GM19351 (cell line): ENCODE results near the gene METTL2A.
A peak's percentile ranks its signal among the peaks of the same experiment; 100 is the strongest.
"Not testable (repeated sequence)": the region's sequence is repeated elsewhere in the genome, so short reads cannot be mapped to it uniquely, and the experiment has no call there.

Experiments used
- ATAC-seq: cut with Tn5 transposase; IDR thresholded peaks from one replicate; pipeline ENCODE4 v1.9.1; 2021; ENCODE audit warnings: mild to moderate bottlenecking, moderate library complexity; ENCODE audit not compliant: unreplicated experiment

Gene METTL2A, protein sequence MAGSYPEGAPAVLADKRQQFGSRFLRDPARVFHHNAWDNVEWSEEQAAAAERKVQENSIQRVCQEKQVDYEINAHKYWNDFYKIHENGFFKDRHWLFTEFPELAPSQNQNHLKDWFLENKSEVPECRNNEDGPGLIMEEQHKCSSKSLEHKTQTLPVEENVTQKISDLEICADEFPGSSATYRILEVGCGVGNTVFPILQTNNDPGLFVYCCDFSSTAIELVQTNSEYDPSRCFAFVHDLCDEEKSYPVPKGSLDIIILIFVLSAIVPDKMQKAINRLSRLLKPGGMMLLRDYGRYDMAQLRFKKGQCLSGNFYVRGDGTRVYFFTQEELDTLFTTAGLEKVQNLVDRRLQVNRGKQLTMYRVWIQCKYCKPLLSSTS

DNA sequence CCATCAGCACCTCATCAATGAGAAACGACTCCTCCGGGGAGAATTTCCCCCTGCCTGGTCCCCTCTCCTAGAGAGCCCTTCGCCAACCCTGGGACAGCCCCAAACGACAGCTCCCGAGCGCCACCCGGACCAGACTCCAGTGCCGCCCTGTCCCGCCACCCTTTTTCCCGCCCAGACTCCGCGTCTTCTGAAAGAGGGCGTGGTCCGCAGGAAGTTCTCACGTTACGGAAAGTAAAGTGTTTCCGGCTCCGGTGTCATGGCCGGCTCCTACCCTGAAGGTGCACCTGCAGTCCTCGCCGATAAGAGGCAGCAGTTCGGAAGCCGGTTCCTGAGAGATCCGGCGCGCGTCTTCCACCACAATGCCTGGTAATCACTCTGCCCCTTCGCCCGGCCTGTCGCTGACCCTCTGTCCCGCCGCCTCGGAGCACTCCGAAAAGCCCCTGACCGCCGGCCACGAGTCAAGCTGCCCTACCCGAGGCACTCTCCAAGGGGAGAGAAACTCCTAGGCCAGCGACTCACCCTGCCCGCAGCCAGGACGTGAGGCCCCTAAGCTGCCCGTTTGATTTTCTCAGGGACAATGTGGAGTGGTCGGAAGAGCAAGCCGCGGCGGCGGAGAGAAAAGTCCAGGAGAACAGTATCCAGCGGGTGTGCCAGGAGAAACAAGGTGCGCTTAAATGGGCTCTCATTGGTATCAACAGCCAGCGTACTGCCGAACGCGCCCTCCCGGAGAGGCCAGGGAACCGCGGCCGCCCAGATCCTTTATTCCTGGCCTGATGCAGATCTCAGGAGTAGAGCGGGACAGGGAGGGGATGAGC is at the start of gene METTL2A:
Gene METTL2A (plus strand): TSS at position 251 of the 815 bp plus-strand sequence. CDS start 6 bp downstream, at position 257.
- peak; percentile 91 for ATAC-seq

DNA sequence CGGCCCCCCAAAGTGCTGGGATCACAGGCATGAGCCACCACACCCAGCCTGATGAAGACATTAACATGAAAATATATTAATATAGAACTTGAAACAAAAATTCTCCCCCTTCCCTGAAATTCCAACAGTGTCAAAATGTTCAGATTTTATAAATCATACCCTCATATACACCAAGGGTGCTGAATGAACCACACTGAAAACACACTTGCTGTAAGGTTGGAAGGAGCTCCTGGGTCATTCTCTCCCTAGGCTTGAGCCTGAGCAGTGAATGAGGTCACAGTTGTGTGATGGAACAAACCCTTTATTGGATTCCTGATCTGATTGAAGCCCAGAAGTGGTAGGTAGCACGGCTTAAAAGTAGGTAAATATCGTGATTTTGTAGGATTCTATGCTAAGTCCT is 43.4 kb upstream of the METTL2A start, which contains the start of gene EFCAB3:
Gene EFCAB3 (plus strand): TSS at position 301 of the 400 bp plus-strand sequence. CDS start 2,427 bp downstream, outside the sequence.
- ATAC-seq: no peak

DNA sequence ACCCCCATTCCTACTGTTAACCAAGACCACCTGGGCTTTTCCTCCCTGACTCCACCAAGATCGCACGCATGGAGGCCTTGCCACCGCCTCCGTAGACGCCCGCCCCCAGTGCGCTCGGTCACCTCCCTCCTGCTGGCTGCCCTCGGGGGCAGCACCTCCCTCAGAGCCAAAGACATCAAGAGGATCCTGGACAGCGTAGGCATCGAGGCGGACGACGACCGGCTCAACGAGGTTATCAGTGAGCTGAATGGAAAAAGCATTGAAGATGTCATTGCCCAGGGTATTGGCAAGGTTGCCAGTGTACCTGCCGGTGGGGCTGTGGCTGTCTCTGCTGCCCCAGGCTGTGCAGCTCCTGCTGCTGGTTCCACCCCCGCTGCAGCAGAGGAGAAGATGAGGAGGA is 42.1 kb upstream of the METTL2A start:
- ATAC-seq: no peak

- no peak for ATAC-seq
Measured at GRCh38 chr17:62388856-62389255, 34.8 kb upstream of the METTL2A start.

DNA sequence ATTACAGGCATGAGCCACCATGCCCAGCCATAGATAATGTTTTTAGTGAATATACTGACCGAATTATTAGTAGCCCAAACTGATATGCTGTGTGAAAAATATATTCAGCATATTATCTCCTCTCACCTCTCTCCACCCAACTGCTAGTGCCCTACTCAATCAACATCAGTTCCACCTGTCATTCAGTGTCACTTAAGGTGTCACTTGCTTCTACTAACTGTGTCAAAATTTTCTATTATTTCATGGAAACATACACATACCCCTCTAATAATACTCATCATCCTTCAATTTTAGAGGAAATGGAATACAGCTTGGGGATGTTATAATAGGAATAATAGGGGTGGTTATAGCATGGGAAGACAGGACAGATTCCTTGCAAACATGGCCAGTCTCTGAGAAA is 30.8 kb upstream of the METTL2A start:
- ATAC-seq: no peak

GRCh38 chr17:62398891-62399290 is 24.8 kb upstream of the METTL2A start:
- ATAC-seq: no peak

GRCh38 chr17:62405451-62405850 is 18.2 kb upstream of the METTL2A start:
- no peak for ATAC-seq

- not testable (repeated sequence) for ATAC-seq
Measured at GRCh38 chr17:62413090-62413489, 10.6 kb upstream of the METTL2A start.

DNA sequence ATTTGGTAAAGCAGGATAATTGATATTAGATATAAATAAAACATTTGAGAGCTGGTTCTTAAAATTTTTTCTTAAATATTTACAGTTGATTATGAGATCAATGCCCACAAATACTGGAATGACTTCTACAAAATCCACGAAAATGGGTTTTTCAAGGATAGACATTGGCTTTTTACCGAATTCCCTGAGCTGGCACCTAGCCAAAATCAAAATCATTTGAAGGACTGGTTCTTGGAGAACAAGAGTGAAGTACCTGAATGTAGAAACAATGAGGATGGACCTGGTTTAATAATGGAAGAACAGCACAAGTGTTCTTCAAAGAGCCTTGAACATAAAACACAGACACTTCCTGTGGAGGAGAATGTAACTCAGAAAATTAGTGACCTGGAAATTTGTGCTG is 2.5 kb downstream of the METTL2A start:
- ATAC-seq: not testable (repeated sequence)

DNA sequence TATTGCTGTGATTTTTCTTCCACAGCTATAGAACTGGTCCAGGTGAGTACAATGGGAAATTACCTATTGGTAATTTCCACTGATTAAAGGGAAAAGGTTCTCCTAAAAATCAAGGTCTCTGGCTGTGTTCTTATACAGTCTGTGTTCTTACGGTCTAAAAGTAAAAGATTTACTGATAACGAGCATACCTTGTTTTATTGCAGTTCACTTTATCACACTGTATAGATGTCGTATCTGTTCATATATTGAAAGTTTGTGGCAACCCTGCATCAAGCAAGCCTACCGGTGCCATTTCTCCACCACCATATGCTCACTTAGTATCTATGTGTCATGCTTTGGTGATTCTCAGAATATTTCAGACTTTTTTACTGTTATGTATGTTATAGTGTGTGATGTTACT is 11.6 kb downstream of the METTL2A start:
- ATAC-seq: not testable (repeated sequence)

DNA sequence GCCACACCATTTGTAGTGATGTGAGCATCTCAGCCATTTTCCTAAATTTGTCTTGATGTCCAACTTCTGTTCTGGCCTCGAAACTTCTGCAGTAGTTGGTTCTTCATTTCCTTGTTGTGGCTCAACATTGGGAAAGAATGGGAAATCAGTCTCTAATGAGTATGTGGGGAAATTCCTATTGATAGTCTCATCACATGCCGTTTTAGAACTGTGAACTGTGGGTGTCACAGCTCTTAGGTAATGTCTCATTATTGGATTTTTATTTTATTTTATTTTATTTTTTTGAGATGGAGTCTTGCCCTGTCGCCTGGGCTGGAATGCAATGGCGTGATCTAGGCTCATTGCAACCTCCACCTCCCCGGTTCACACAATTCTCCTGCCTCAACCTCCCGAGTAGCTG is 17.5 kb downstream of the METTL2A start:
- ATAC-seq: not testable (repeated sequence)

DNA sequence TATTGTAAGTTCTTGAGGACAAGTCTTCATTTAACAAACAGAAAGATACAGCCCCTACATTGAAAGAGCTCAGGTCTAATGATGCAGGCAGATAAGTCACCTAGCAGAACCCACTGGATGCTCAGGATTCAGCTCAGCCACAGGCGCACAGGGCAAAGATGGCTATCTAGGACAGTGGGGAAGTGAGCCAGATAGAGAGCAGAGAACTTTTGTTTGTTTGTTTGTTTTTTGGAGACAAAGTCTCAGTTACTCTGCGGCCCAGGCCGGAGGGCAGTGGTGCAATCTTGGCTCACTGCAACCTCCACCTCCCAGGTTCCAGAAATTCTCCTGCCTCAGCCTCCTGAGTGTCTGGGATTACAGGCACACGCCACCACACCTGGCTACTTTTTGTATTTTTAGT is 20.4 kb downstream of the METTL2A start:
- ATAC-seq: no peak

DNA sequence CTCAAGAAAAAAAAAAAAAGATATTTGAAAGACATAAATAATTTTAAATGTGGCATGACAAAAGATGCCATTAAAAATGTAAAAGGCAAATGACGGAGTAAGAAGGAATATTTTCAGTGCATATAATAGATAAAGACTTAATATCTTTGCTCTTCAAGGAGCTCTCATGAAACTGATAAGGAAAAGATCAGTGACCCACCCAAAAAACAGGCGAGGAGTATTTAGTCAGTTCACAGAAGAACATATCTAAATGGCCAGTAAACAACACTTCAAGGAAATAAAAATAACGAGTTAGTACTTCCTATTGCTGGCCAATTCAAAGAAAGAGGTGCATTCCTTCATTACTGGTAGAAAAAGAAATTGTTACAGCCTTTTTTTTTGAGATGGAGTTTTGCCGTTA is 22.1 kb downstream of the METTL2A start:
- ATAC-seq: not testable (repeated sequence)

GRCh38 chr17:62452195-62452594 is 28.5 kb downstream of the METTL2A start:
- not testable (repeated sequence) for ATAC-seq

DNA sequence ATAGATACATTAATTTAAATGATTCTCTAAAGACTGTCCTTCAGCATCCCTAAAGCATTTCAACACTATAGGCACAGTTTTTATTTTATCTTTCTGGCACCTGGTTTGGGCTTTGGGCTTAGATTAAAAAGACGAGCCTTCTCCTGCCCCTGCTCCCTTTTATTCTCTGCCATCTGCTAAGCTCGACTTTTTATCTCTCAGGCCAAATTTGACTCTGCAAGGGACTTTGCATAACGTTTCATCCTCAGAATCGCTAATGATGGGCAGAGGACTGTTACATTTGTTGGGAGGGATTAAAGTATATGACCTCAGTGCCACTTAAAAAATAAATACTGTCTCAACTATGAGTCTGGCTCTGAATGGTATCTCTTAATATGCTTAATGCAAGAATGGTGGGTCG is 29.3 kb downstream of the METTL2A start:
- ATAC-seq: not testable (repeated sequence)

- not testable (repeated sequence) for ATAC-seq
Measured at GRCh38 chr17:62453656-62454055, 30.0 kb downstream of the METTL2A start.

DNA sequence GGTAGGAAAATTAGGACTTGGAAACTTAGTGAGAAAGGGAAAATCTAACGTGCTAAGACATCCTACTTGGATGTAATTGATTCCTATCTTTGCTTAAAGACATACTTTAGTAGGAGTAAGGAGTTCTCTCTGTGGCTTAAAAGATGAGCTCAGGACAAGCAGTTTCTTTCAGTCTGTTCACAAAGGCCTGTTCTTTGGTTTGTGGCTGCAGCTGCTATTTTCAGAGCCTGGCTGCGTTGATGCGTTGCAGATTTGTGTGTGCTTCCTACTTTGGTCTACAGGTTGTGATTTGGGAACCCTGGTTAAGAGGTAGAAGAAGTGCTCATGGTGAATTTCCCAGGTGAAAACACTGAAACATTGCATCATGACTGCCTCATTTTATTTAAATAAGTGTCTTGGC is 30.4 kb downstream of the METTL2A start:
- ATAC-seq: peak; percentile 52

- no peak for ATAC-seq
Measured at GRCh38 chr17:62456016-62456415, 32.3 kb downstream of the METTL2A start.

DNA sequence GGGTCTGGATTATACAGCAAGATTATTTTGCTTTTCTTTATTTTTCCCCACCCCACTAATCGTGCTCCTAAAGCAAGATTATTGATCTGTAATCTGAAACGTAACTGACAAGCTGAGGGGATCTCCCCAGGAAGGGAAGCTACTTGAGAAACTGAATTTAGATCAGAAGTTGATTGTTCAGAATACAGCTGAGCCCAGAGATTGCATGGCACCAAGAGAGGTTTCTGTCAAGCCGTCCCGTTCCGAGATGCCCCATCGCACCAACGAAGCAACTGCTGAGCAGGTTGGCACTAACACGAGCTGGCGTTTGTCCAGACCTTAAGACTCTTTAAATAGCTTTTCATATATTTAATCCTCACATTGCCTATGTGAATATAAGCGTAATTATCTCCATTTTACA is 34.8 kb downstream of the METTL2A start:
- ATAC-seq: not testable (repeated sequence)

DNA sequence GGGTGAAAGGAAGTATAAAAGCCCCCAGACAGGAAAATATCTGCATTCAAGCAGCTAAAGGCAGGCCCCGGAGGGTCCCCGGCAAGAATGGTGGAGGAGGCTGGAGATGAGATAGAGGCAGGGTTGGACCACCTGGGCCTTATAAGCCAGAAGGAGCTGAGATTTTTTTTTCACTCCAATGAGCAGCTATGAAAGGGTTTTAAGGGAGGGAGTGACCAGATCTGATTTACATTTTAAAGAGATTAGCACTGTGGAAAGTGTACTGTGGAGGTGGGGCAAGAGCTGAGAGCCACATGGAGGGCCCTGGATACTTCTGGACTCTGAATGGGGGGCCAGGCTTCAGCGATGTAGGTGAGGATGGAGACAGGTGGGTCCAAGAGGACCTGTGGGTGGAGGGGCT is 40.7 kb downstream of the METTL2A start:
- not testable (repeated sequence) for ATAC-seq

DNA sequence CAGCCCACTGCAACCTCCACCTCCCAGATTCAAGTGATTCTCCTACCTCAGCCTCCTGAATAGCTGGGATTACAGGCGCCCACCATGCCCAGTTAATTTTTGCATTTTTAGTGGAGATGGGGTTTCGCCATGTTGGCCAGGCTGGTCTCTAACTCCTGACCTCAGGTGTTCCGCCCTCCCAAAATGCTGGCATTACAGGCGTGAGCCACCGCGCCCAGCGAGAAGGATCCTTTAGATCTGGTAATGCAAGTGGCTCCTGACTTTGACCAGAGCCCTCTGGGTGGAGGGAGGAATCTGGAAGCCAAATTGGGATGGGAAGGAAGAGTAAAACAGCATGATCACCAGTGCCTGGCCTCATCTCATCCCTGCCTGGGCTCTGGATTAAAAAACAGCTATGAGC is 41.6 kb downstream of the METTL2A start:
- not testable (repeated sequence) for ATAC-seq
